HG03196 (cell line): Measurements from ENCODE around the gene GPRC5D.

Source experiments
- ATAC-seq: cut with Tn5 transposase; IDR thresholded peaks from one replicate; pipeline ENCODE4 v1.9.1; 2021; ENCODE audit not compliant: unreplicated experiment

GPRC5D gene

DNA sequence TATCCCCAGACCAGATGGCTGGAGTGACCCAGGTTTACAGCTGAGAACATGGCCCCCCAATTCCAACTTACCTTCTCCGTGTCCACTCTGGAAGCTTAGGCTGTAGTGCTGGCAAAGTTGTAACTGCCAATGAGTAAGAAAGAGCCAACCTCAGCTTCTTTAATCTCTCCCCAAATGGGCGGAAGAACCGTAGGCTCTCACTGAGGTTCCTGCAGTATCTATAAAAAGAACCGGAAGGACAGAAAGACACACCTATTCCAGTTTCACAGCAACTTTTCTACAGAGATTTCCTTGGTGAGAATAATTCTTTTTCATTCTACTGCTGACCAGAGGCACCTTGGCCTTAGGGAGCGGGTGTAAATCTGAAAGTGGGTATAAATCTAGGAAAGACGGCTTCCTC lies at the start of gene GPRC5D:
Gene GPRC5D (minus strand): TSS at position 135 of the 400 bp plus-strand sequence. CDS start 1,786 bp downstream, outside the sequence.
- no peak for ATAC-seq

DNA sequence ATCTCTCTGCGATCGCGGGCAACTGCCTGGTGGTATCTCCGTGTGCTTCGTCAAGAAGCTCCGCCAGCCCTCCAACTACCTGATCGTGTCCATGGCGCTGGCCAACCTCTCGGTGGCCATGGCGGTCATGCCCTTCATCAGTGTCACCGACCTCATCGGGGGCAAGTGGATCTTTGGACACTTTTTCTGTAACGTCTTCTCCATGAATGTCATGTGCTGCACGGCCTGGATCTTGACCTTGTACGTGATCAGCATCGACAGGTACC lies 49.7 kb upstream of the GPRC5D start:
- ATAC-seq = no peak

DNA sequence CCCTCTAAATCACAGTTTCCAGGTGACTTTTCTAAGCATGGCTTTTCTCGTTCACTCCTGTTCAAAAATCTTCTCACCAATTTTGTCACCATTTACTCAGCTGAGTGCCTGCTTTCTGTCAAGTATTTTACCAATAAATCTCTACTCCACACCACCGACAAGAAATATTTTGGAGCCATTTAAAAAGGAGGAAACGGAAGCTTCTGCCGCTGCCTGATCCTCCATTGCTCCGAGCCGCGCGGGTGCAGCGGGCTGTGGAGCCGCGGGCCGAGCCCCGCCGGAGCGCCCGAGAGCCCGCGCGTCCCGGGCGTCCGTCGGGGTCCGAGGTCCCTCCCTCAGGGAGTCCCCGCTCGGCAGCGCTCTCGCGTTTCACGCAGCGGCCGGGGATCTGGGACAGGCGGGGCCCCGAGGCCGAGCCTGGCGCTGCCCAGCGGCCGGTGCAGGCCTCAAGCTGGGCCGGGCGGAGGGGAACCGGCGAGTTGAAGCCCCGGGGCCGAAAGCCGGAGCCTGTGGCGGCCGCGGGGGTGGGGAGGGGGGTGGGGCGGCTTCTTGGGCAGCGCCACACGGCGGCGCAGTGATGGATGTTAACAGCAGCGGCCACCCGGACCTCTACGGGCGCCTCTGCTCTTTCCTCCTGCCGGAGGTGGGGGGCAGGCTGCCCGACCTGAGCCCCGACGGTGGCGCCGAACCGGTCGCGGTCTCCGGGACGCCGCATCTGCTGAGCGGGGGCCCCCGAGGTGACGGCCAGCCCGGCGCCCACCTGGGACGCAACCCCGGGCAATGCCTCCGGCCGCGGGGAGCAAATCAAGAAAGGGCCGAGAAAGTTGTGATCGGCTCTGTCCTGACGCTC lies 49.2 kb upstream of the GPRC5D start:
- ATAC-seq = no peak

DNA sequence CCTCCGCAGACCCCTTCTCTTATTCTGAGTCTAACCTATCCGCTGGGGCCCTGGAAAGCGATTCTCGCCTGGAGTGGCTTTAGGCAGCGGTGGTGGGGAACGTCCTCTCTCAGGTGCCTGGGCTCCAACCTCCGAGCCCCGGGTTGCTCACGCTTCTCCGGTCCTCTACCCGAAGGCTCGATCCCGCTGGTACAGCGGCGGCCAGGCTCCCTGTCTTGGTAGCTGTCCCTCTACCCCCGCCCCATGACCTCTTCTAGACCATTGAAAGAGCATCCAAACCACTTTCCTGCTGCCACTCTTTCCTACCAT lies 48.6 kb upstream of the GPRC5D start:
- peak; percentile 27 for ATAC-seq

DNA sequence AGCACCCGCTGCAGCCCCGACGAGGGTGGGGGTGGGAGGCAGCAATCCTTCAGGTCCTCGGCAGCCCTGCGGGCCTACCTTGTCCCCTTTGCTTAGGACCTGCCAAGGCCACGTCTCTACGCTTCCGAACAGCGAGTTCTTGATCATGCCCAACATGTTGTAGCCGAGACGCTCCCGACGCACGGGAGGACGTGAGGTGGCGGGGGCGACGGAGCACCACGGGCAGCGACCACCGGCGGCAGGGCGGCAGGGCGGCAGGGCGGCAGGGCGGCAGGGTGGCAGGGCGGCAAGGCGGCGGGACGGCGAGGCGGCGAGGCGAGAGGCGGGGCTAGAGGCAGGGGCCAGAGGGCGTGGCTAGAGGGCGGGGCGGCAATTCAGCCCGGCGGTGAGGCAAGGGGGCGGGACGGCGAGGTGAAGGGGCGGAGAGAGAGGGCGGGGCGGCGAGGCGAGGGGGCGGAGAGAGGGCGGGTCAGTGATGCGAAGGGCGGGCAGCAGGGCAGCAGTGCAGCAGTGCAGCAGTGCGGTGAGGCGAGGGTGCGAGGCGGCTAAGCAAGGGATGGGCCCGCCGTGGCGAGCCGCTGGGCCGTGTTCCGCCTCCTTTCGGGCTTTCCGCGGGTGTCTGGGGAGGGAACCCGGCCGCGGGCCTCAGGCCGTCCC lies 48.1 kb upstream of the GPRC5D start, which contains the start of gene HEBP1:
Gene HEBP1 (minus strand): TSS at position 307 of the 657 bp plus-strand sequence. CDS start 151 bp downstream, at position 156.
- peak; percentile 78 for ATAC-seq

DNA sequence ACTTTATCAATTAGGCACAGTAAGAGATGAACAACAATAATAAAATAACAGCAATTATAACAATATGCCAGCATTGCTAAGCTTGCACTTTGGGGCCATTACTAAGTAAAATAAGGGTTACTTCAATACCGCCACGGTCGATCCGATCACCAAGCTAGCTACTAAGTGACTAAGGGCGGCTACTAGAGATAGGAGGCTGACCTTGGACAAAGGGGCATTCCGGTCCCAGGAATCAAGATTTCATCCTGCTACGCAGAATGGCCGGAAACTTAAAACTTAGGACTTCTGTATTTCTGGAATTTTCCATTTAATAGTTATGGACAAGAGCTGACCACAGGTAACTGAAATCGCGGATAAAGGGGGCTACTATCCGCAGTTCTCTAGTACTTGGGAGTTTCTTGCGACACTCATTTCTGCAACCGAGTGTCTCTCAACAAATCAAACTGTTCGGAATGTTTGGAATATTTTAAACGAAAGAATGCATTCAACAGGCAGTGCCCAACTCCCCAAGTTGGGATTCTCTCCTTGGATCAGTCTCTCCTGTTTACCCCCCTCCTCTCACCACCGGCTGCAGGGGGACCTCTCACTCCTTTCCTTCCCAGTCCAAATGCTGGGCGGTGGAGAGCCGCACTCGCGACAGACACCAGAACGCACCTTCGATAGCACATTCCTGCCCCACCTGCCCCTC lies 47.4 kb upstream of the GPRC5D start:
- ATAC-seq = no peak

DNA sequence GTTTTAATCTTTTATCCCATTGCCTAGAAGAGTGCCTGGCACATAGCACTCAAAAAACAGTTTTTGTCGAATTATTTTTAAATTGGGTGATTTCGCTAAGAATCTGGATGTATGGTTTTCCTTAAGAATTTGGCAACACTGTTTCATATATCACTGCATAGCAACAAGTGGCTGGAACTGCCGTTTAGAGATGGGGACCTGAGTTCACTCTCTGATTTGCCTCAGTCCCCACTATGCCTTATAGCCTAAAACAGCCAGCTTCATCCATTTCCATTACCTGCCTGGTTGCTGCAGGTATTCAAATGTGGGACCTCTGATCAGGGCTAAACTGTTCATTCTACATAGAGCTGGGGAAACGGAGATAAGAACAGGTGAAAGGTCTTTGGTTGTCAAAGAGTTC lies 46.3 kb upstream of the GPRC5D start:
- ATAC-seq = no peak

DNA sequence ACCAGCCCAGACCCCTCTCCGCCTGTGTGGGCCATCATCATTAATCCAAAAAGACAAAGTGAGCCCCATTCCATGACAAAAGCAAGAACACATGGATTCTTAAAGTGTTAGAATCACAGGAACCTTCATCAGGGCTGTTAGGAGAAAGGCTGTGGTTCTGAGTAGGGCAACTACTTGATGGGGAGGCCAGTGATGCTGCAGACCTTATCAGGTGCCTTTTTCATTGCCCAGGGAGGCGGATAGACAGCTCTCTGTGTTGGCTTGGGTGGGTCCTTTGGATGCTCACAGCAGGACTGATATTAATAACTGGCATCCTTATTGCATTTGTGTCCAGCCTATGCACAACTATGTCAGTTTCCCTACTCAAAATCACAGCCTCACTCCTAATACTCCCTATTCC lies 45.8 kb upstream of the GPRC5D start:
- no peak for ATAC-seq

DNA sequence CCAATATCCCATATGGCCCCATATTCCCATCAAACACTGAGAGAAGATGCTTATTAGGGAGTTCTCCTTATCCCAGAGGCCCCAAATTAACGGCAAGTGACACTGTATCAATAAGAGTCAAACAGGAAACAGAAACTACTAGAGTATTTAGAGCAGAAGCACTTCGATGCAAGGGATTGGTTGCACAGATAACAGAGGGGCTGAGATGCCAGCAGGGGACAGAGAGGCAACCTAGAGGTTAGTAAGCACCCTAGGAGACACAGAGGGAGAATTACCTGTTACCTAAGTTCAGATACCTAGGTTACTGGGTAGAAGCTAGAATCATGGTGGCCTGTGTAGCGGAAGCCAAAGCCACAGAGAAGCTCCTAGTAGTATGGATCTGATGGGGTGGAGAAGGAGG lies 45.2 kb upstream of the GPRC5D start:
- no peak for ATAC-seq

DNA sequence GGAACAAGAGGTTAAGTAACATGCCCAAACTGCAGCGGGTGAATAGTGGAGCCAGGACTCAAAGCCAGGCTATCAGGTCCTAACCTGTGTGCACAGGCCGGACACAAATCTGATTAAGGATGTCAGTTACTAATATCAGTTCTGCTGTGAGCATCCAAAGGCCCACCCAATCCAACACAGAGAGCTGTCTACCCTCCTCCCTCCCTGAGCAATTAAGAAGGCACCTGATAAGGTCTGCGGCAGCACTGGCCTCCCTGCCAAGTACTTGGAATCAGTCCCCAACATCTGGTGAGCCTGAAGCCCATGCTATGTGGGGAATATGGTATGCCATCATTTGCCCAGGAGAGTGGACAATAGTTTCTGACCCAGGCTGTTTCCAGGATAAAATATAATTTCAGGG lies 44.2 kb upstream of the GPRC5D start:
- no peak for ATAC-seq

DNA sequence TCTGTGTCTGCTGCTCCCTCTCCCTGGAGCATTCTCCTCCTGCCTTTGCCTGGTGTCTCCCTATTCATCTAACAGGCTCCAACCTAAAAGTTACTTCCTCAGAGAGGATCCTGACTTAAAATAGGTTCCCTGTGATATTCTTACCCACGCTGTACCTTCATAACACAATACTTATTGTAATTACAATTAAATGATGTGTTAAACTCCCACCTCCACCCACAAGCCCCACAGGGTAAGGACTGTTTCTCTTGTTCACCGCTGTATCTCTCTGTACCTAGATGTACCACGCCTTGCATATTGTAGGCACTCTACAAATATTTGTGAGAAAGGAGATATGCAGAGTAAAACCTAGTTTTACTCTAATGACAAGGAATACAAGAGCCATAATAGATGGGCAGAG lies 43.1 kb upstream of the GPRC5D start:
- ATAC-seq = no peak

DNA sequence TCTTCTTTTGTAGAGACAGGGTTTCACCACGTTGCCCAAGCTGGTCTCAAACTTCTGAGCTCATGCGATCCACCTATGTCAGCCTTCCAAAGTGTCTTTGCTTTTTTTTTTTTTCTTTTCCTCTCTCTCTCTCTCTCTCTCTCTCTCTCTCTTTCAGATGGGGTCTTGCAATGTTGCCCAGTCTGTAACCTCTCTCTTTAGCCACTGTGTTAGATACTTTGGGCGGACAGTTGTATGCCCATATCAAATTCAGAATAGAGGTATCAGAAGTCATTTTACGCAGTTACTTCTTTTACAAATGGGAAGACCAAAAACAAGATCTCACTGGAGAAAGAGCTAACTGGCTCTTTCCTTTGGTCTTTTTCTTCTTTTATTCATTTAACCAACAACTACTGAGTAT lies 41.4 kb upstream of the GPRC5D start:
- no peak for ATAC-seq

DNA sequence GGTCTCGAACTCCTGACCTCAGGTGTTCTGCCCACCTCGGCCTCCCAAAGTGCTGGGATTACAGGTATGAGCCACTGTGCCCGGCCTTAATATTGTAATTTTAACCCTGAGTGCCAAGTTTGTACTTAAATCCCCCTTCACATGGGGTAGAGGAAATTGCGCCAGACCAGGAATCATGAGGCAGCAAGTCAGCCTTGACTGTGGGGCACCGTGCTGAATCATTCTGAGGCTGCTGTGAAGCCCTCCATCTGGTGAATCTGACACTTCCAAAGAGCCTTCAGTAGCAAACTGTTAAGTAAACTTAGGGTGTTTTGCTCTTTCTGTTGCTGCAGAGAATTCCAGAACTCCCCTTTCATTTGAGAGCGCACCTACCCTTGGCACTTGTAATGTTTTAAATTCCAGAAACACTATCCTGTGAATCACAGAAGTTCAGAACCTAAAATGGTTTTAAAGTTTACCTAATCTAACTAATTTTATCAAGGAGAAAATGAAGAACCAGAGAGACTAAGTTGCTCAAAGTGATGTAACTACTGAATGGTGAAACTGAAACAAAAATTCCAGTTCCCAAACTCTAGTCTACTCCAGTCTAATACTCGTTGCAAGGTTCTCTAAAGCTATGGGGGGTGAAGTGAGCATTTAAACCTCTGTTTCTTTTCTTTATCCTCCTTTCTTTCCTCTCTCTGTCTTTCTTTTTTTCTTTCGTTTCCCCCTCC lies 40.6 kb upstream of the GPRC5D start:
- ATAC-seq = no peak

DNA sequence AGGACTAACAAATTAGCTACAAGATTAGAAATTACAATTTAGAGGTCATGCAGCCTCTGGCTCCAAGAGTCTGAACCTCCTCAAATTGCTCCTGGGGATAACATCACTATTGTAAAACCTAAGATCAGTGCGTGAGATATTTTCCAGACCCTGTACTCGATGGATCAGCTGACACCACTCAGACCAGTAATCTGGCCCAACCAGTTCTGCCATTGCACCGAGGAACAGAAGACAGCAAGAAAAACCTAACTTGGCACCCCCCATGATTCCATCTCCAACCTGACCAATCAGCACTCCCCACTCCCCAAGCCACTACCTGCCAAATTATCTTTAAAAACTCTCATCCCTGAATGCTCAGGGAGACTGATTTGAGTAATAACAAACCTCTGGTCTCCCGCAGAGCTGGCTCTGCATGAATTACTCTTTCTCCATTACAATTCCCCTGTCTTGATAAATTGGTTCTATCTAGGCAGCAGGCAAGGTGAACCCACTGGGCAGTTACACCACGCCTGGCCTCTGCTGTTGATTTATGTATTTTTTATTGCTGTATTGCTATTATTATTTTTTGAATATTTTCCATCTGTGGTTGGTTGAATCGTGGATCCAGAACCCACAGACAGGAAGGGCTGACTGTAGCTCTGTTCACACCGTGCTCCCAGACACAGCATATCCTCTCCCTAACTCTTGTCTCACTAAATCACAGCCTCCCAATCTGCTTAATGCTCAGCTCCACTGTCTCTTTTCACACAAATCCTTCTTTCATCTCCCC lies 38.9 kb upstream of the GPRC5D start:
- ATAC-seq = no peak

DNA sequence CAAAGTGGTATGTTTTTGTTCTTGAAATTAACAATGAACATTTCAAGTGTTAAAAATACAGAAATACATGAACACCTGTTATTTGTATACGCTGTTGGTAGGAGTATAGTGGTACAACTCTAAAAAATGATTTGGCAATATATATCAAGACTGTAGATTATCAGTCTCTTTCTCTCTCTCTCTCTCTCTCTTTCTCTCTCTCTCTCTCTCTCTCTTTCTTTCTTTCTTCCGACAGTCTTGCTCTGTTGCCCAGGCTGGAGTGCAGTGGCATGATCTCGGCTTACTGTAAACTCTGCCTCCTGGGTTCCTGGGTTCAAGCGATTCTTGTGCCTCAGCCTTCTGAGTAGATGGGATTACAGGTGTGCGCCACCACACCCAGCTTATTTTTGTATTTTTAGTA lies 35.5 kb upstream of the GPRC5D start:
- no peak for ATAC-seq

DNA sequence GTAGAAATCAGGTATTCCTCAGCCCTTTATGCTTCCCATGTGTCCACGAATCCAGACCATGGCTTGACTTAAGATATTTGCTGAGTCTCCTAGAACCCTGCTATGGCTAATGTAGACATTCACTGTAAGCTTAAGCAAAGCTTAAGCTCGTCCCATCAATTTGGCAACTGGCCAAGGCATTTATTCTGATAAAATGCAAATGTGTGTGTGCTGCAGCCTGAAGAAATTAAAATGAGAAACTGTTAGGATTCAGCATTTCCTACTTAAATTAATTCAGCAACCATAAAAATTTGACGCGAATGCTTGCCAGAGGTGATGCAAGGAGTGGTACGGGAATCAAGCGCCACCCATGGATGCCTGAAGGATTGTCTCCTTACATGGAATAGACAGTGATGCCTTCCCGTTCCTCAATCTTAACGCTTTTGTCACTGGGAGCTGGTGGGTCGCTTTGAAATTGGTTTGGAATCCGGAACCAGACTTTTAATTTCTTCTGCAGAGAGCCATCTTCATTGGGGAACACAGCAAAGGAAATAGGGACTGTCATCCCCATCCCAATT lies 34.9 kb upstream of the GPRC5D start:
- no peak for ATAC-seq

DNA sequence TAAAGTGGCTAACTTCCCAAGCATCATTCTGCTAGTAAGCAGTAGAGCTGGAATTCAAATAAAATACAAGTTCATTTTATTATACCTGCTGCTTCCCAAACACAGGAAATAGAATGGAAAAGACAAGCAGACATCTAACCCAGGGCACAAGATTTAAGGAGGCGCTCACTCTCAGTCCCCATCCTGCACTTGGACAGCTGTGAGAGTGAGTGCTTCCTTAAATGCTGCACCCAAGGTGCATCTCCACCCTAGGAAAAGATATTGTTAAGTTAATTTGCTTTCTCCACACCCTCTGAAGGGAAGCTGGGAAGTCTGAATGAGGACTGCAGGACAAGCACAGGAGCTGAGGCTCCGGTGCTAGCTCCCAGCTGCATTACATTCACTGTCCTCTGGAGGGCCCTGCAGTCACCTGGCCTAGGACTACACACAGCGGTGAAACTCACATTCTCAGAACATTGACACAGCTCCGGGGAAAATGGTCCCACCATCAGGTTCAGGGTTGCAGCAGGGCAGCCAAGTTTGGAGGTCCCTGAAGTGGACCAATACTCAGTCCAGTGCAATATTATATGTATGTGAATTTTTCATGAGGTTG lies 33.9 kb upstream of the GPRC5D start:
- no peak for ATAC-seq

DNA sequence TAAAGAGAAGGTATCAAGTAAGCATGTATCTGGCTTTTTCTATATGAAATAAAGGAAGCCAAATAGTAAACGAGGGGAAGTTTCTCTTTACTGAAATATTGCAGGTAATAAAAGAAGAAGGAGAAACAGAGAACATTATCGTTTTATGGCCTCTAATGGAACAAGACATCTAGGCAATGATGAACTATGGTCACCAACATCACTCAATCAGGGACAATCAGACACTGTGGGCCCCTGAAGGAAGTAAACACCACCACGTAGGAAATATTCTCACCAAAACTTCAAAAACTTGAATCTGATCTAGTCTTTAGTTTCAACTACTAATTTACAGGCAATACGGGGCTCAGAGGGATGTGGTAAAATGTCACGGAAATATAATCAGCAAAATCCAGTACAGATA lies 32.2 kb upstream of the GPRC5D start:
- no peak for ATAC-seq

DNA sequence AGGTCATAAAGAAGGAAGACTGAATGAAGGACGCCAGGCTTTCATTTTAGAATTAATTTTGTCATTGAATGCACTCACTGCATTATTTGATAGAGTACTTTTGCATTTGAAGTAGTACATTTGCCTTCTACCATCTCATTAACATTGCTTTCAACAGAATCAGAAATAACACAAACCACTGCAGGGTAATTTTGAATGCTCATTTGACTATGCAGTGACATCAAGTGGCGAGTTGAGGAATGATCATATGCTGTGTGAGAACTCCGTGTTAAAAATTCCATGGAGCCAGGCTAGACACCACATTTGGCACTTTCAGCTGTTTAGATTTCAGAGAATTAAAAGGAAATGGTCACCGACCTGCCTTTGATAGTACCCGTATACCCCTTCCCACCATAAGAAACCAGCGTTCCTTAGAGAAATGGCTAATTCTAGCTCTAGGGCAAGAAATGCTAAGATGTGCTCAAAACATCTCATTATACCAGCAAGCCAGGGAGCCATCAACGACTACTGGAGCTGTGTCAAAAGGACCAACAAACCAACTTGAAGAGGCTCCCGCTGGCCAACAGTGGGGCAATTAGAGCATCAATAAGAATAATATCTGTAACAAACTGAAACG lies 31.6 kb upstream of the GPRC5D start:
- ATAC-seq = no peak

DNA sequence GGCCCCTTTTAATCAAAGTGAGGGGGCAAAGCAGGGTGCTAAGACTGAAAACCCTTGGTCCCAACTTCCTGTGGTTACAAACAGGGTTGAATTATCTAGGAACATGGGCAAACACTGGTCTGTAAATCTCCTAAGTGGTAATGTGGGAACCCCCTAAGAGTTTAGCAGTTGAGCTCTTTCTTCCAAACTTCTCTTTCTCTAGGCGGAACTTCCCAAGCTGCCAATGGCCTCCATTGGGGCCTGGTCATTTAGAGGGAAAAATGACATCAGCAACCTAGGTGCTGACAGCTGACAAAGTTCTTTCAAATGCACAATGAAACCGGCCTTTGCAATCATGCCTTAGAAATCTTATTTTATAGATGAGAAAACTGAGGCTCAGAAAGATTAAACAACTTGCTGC lies 30.4 kb upstream of the GPRC5D start:
- no peak for ATAC-seq
